Hepatocyte (in vitro differentiated cells): Measurements from ENCODE around the gene POLDIP2. TPM values are rescaled to one million over a fixed set of nuclear protein-coding genes. Genes with fewer than 3 reads are reported as not detected.

Experiments used
- DNase-seq: peaks from one replicate; pipeline ENCODE4 v3.0.0-alpha.2; 2016; ENCODE audit warnings: low spot score
- H2AFZ ChIP-seq: fragments of 200-600 bp; sonication (generic); 2 replicates; pipeline ENCODE4 v1.6.0; 2016; ENCODE audit warnings: antibody characterized with exemption, mild to moderate bottlenecking
- H3K27ac ChIP-seq: fragments of 200-600 bp; sonication (generic); 2 replicates; pipeline ENCODE4 v1.5.1; 2016; ENCODE audit warnings: mild to moderate bottlenecking
- H3K27me3 ChIP-seq: fragments of 200-600 bp; sonication (generic); 2 replicates; pipeline ENCODE4 v1.6.1; 2016
- H3K36me3 ChIP-seq: fragments of 200-600 bp; sonication (generic); replicated peaks from 2 replicates; pipeline ENCODE4 v1.5.1; 2016; ENCODE audit warnings: low read depth; ENCODE audit not compliant: insufficient read depth
- H3K4me1 ChIP-seq: fragments of 200-600 bp; sonication (generic); 2 replicates; pipeline ENCODE4 v1.5.1; 2016; ENCODE audit warnings: mild to moderate bottlenecking, moderate library complexity; ENCODE audit not compliant: insufficient read depth
- H3K4me2 ChIP-seq: fragments of 200-600 bp; sonication (generic); 2 replicates; pipeline ENCODE4 v1.6.0; 2016
- H3K4me3 ChIP-seq: fragments of 200-600 bp; sonication (generic); 2 replicates; pipeline ENCODE4 v1.5.1; 2016; ENCODE audit warnings: mild to moderate bottlenecking
- H3K79me2 ChIP-seq: fragments of 200-600 bp; sonication (generic); 2 replicates; pipeline ENCODE4 v1.6.0; 2017; ENCODE audit warnings: mild to moderate bottlenecking
- H3K9me2 ChIP-seq: fragments of 200-600 bp; sonication (generic); replicated peaks from 2 replicates; pipeline ENCODE4 v1.6.0; 2017; ENCODE audit warnings: mild to moderate bottlenecking; ENCODE audit not compliant: insufficient read depth
- H3K9me3 ChIP-seq: fragments of 200-600 bp; sonication (generic); 2 replicates; pipeline ENCODE4 v1.5.1; 2016; ENCODE audit warnings: low read depth, mild to moderate bottlenecking
- H4K20me1 ChIP-seq: fragments of 200-600 bp; sonication (generic); 2 replicates; pipeline ENCODE4 v1.6.0; 2016; ENCODE audit warnings: mild to moderate bottlenecking; ENCODE audit not compliant: insufficient read depth, poor library complexity, severe bottlenecking
- CTCF ChIP-seq: fragments of 200-600 bp; sonication (generic); IDR thresholded peaks from 2 replicates; pipeline ENCODE4 v1.5.1; 2016; ENCODE audit warnings: antibody characterized with exemption, mild to moderate bottlenecking; ENCODE audit not compliant: poor library complexity
- EZH2 ChIP-seq: fragments of 200-600 bp; sonication (generic); IDR thresholded peaks from 2 replicates; pipeline ENCODE4 v1.6.1; 2016; ENCODE audit warnings: antibody characterized with exemption, mild to moderate bottlenecking, borderline replicate concordance
- EZH2phosphoT487 ChIP-seq: fragments of 200-600 bp; sonication (generic); IDR thresholded peaks from one replicate; pipeline ENCODE4 v1.6.1; 2018; ENCODE audit warnings: antibody characterized with exemption, mild to moderate bottlenecking, low read depth, moderate library complexity; ENCODE audit not compliant: unreplicated experiment, severe bottlenecking
- WGBS: methylation state at CpG from one replicate; pipeline ENCODE4 v1.1.6; 2016; ENCODE audit warnings: low lambda C conversion rate; ENCODE audit errors: missing lambda C conversion rate; 5-methylcytosine and 5-hydroxymethylcytosine counted together
- polyA plus RNA-seq: library from polyadenylated mRNA; unstranded; fragments of >200 nt; fragmentation: Nextera tagmentation; extraction: Ambion mirVana; gene quantifications from 2 replicates; pipeline ENCODE4 v1.2.1, GENCODE V29; 2016
- total RNA-seq: library from RNA; depleted of rRNA; stranded (reverse); fragments of >200 nt; gene quantifications from 2 replicates; pipeline ENCODE4 v1.2.3, GENCODE V29; 2014

Gene POLDIP2
- total and polyA plus RNA-seq, 2 experiments from 2014 or later: 82.9 to 122 TPM

- no peak for TF ChIP-seq CTCF
- no peak for TF ChIP-seq EZH2
- no peak for TF ChIP-seq EZH2phosphoT487
- Histone ChIP-seq H4K20me1 (no peaks in the 10 kb centered on the region), H3K27me3 (no peaks in the 10 kb centered on the region), H3K4me2 (peak overlapping the region; percentile 84), H3K27ac (peak overlapping the region; percentile 86), H3K9me3 (no peaks in the 10 kb centered on the region), H3K4me1 (peaks cover 30% of the 10 kb centered on the region), H3K4me3 (peak overlapping the region; percentile 55), H3K36me3 (no peaks in the 10 kb centered on the region), H3K9me2 (no peaks in the 10 kb centered on the region), H3K79me2 (peaks cover 48% of the 10 kb centered on the region), H2AFZ (peak overlapping the region; percentile 85)
- WGBS: 2% methylated on average over 7 of the region's 7 CpGs
- no peak for DNase-seq
These were observed 37.8 kb downstream of the POLDIP2 start for GRCh38 chr17:28319598-28319935.

GRCh38 chr17:28318759-28319597 lies 38.3 kb downstream of the POLDIP2 start, which contains the start of gene TMEM97:
TMEM97 (plus strand) TSS chr17:28319200; CDS start chr17:28319240, 40 bp downstream.
- Histone ChIP-seq H3K9me3 (no peaks in the 10 kb centered on the region), H3K9me2 (no peaks in the 10 kb centered on the region), H3K4me1 (peaks cover 26% of the 10 kb centered on the region), H3K36me3 (no peaks in the 10 kb centered on the region), H3K4me2 (peak within 1 kb of the TSS; percentile 84), H3K27ac (peak within 1 kb of the TSS; percentile 86), H3K79me2 (peaks cover 43% of the 10 kb centered on the region), H4K20me1 (no peaks in the 10 kb centered on the region), H3K4me3 (peak within 1 kb of the TSS; percentile 55), H2AFZ (peak within 1 kb of the TSS; percentile 85), H3K27me3 (no peaks in the 10 kb centered on the region)
- TF ChIP-seq CTCF (peak; percentile 17), EZH2 (no peak), EZH2phosphoT487 (no peak)
- peak; percentile 98 for DNase-seq
- under 1% methylated on average over 68 of the region's 72 CpGs for WGBS

- no peaks in the 10 kb centered on the region for H3K9me2 ChIP-seq
- no peaks in the 10 kb centered on the region for H4K20me1 ChIP-seq
- TF ChIP-seq EZH2phosphoT487 (no peak), CTCF (no peak), EZH2 (no peak)
- no peak for DNase-seq
- H2AFZ ChIP-seq: peak overlapping the region; percentile 79
- peaks cover 23% of the 10 kb centered on the region for H3K4me1 ChIP-seq
- no peaks in the 10 kb centered on the region for H3K27me3 ChIP-seq
- WGBS: 8% methylated on average over 40 of the region's 40 CpGs
- no peaks in the 10 kb centered on the region for H3K36me3 ChIP-seq
- H3K27ac ChIP-seq: peak overlapping the region; percentile 17
- H3K79me2 ChIP-seq: peaks cover 35% of the 10 kb centered on the region
- peak overlapping the region; percentile 84 for H3K4me2 ChIP-seq
- H3K9me3 ChIP-seq: no peaks in the 10 kb centered on the region
- H3K4me3 ChIP-seq: peak overlapping the region; percentile 28
These were observed 39.2 kb downstream of the POLDIP2 start for GRCh38 chr17:28317966-28318758.
